Kidney (tissue), 14 donors: ENCODE results near the gene ARL4D. TPM values are rescaled to one million over a fixed set of nuclear protein-coding genes. Genes with fewer than 3 reads are reported as not detected.

Experiments used
- DNase-seq, 5 donors: peaks; one replicate each; pipeline ENCODE4 v3.0.0-alpha.2; 2013 to 2020
- FAIRE-seq: peaks from 2 replicates; lab custom pipeline; 2012; peaks lifted over from hg19 to GRCh38; lab: Jason Lieb, UNC
- H3K27ac ChIP-seq, 2 donors: one replicate each; pipeline ENCODE4 v1.7.0; 2013; ENCODE audit warnings: low read depth in 2 of 2, low read length in 2 of 2, inconsistent platforms in 1 of 2
- H3K27me3 ChIP-seq: one replicate; pipeline ENCODE4 v1.7.1; 2013; ENCODE audit warnings: low read length, inconsistent platforms; ENCODE audit not compliant: control insufficient read depth, insufficient read depth
- H3K36me3 ChIP-seq, 3 donors: one replicate each; pipeline versions ENCODE4 v1.7.0 to v1.7.1; 2013; ENCODE audit warnings: low read length in 3 of 3, control low read depth in 1 of 3, inconsistent platforms in 1 of 3; ENCODE audit not compliant: insufficient read depth in 3 of 3, control insufficient read depth in 2 of 3
- H3K4me1 ChIP-seq, 3 donors: one replicate each; pipeline versions ENCODE4 v1.7.0 to v1.7.1; 2013; ENCODE audit warnings: low read length in 3 of 3, inconsistent platforms in 1 of 3, low read depth in 1 of 3; ENCODE audit not compliant: control insufficient read depth in 2 of 3, insufficient read depth in 2 of 3
- H3K4me3 ChIP-seq, 3 donors: one replicate each; pipeline versions ENCODE4 v1.7.0 to v1.8.1; 2013; ENCODE audit warnings: low read length in 3 of 3, control low read depth in 1 of 3, inconsistent platforms in 1 of 3
- H3K9ac ChIP-seq, 3 donors: one replicate each; pipeline versions ENCODE4 v1.7.0 to v1.7.1; 2013; ENCODE audit warnings: low read length in 3 of 3, control low read depth in 1 of 3, inconsistent platforms in 1 of 3
- H3K9me3 ChIP-seq, 3 donors: one replicate each; pipeline versions ENCODE4 v1.7.0 to v1.7.1; 2013; ENCODE audit warnings: low read length in 3 of 3, control low read depth in 1 of 3, inconsistent platforms in 1 of 3; ENCODE audit not compliant: control insufficient read depth in 2 of 3, insufficient read depth in 1 of 3
- CTCF ChIP-seq: IDR thresholded peaks from 3 replicates; pipeline ENCODE4 v1.5.1; 2012; ENCODE audit warnings: mild to moderate bottlenecking, moderate library complexity, borderline replicate concordance; ENCODE audit not compliant: insufficient read depth; ENCODE audit errors: extremely low read depth
- intact Hi-C: fragments of 100-400 bp; cut with DNase I; formaldehyde crosslinking; loops from one replicate; pipeline ENCODE4 v1.11.1; 2022
- polyA plus RNA-seq: library from polyadenylated mRNA; stranded (reverse); fragments of 350-450 nt; fragmentation: Illumina TruSeq; extraction: RNeasy Lipid Tissue Mini Kit (QIAGEN cat#74804); gene quantifications from one replicate; pipeline ENCODE4 v1.2.3, GENCODE V29; 2014; ENCODE audit warnings: low read depth, low replicate concordance; ENCODE audit not compliant: insufficient read depth
- total RNA-seq: library from RNA; stranded (reverse); fragmentation: NEBNext Ultra II Directional; extraction: Animal tissue kit (Norgen Biotek cat#: 25700); gene quantifications from one replicate; pipeline ENCODE4 v1.2.1, GENCODE V29; 2021
- donor health status: control.
- donor health status: control.
- donor health status: control.
- donor health status: control.
- donor health status: control.
- donor health status: DM: yes; HTN: yes; CAD: no.
- donor health status: Normal renal cell carcinoma (clear cell type).

Gene ARL4D
- total and polyA plus RNA-seq, 2 donors from 2014 or later = 48.8 to 81.2 TPM

GRCh38 chr17:43438626-43439025, 39.8 kb downstream of the ARL4D start:
- no peak for TF ChIP-seq CTCF
- Histone ChIP-seq H3K9ac (no peak overlapping the region), H3K36me3 (no peaks in the 10 kb centered on the region), H3K27ac (no peak overlapping the region), H3K4me1 (peaks cover 0 to 2% (median 0%) of the 10 kb centered on the region in 3 donors), H3K9me3 (no peaks in the 10 kb centered on the region), H3K27me3 (no peaks in the 10 kb centered on the region), H3K4me3 (no peak overlapping the region)
- FAIRE-seq = no peak
- DNase-seq = no peak
- intact Hi-C loops = no loop called here

GRCh38 chr17:43439041-43439440, 40.2 kb downstream of the ARL4D start:
- Histone ChIP-seq H3K9me3 (no peaks in the 10 kb centered on the region), H3K9ac (no peak overlapping the region), H3K27me3 (no peaks in the 10 kb centered on the region), H3K4me3 (no peak overlapping the region), H3K36me3 (no peaks in the 10 kb centered on the region), H3K4me1 (peaks cover 0 to 2% (median 0%) of the 10 kb centered on the region in 3 donors), H3K27ac (no peak overlapping the region)
- DNase-seq (peak in 1 of 5 donors; percentile 36), FAIRE-seq (no peak)
- intact Hi-C loops = no loop called here
- no peak for TF ChIP-seq CTCF

GRCh38 chr17:43442711-43443110, 43.9 kb downstream of the ARL4D start:
- Histone ChIP-seq H3K36me3 (no peaks in the 10 kb centered on the region), H3K27ac (no peak overlapping the region), H3K9me3 (no peaks in the 10 kb centered on the region), H3K4me1 (peaks cover 0 to 2% (median 0%) of the 10 kb centered on the region in 3 donors), H3K9ac (no peak overlapping the region), H3K27me3 (no peaks in the 10 kb centered on the region), H3K4me3 (no peak overlapping the region)
- no peak for TF ChIP-seq CTCF
- DNase-seq = no peak
- no peak for FAIRE-seq
- intact Hi-C loops = no loop called here

GRCh38 chr17:43443381-43443780, 44.6 kb downstream of the ARL4D start:
- no peaks in the 10 kb centered on the region for H3K9me3 ChIP-seq
- H3K4me1 ChIP-seq = peaks cover 0 to 2% (median 0%) of the 10 kb centered on the region in 3 donors
- no peaks in the 10 kb centered on the region for H3K36me3 ChIP-seq
- DNase-seq (no peak), FAIRE-seq (no peak)
- TF ChIP-seq CTCF = no peak
- H3K27me3 ChIP-seq = no peaks in the 10 kb centered on the region
- H3K4me3 ChIP-seq = no peak overlapping the region
- intact Hi-C loops = no loop called here
- no peak overlapping the region for H3K9ac ChIP-seq
- H3K27ac ChIP-seq = no peak overlapping the region
